ENCODE results near the gene PRND. TPM values are rescaled to one million over a fixed set of nuclear protein-coding genes. Genes with fewer than 3 reads are reported as not detected.

The PRND gene
- total and polyA plus RNA-seq, 2 of the 13 experiments (the other 11 are each of a cell fraction or from before 2014, with no cell fraction given): not detected

DNA sequence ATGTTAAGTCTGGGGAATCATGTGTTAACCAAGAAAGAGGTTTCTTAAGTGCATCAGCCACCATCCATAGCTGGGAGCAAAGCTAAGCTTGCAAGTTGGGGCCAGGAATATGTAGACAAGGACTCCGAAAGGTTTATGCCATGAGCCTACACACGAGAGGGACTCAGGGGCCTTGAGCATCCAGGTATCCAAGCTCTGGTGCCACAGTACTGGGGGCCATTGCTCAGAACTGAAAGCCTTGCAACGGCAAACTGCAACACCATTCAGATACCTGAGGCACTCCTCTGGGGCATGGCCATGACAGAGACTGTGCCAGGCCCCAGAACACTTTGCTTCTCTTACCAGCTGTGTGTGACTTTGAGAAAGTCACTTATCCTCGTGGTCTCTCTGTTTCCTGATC is 27.6 kb downstream of the PRND start:
- in situ Hi-C loops (cut with HindIII; ENCODE audit: extremely low pct_ligation_motif_present, low pct_unique_long_range_greater_than_20kb) (no loop called here), intact Hi-C loops (cut with micrococcal nuclease; ENCODE audit: unreplicated experiment) (no loop called here)
- Histone ChIP-seq H3K27ac (ENCODE audit: extremely low read length, insufficient read depth, low read length) (no peak overlapping the region), H3K36me3 (replicated peaks in 1 of 2; ENCODE audit: control insufficient read depth in 1 of 2, insufficient read depth in 2 of 2, low read length in 2 of 2) (no peaks in the 10 kb centered on the region), H3K9ac (ENCODE audit: insufficient read depth, low read depth, low read length) (no peak overlapping the region), H3K27me3 (ENCODE audit: control insufficient read depth in 1 of 2, insufficient read depth in 2 of 2, low read length in 2 of 2) (peaks cover 3 to 29% of the 10 kb centered on the region in 2 experiments; a peak in 3 of 5 replicates), H3K79me2 (ENCODE audit: insufficient read depth, low read length) (no peaks in the 10 kb centered on the region), H3K4me1 (ENCODE audit: insufficient read depth, low read length) (no peaks in the 10 kb centered on the region), H3K4me3 (replicated peaks in 1 of 3; ENCODE audit: insufficient read depth in 1 of 3, low read depth in 2 of 3, low read length in 3 of 3) (no peak overlapping the region), H2AFZ (ENCODE audit: low read length) (no peak overlapping the region), H4K20me1 (ENCODE audit: insufficient read depth, low read length) (no peaks in the 10 kb centered on the region), H3K9me3 (ENCODE audit: low read length) (no peaks in the 10 kb centered on the region), H3K4me2 (ENCODE audit: low read depth, low read length) (no peak overlapping the region)
- no peak for DNase-seq (ENCODE audit: low spot score)
- BruUV-seq (replicated peaks): no TSS peak
- 11% methylated on average over 4 of the region's 4 CpGs for WGBS (ENCODE audit: low lambda C conversion rate)
- no peak for FAIRE-seq
- ChIA-PET CTCF (ENCODE audit: low intra/inter-chr PET ratio, low total read pairs) (no interaction called here), POLR2A (no interaction called here)
- ATAC-seq: peak; percentile 40
- TF ChIP-seq, protein P1, sequence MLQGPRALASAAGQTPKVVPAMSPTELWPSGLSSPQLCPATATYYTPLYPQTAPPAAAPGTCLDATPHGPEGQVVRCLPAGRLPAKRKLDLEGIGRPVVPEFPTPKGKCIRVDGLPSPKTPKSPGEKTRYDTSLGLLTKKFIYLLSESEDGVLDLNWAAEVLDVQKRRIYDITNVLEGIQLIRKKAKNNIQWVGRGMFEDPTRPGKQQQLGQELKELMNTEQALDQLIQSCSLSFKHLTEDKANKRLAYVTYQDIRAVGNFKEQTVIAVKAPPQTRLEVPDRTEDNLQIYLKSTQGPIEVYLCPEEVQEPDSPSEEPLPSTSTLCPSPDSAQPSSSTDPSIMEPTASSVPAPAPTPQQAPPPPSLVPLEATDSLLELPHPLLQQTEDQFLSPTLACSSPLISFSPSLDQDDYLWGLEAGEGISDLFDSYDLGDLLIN (CRISPR knock-in tag; IDR thresholded peaks at IDR 0.05; ENCODE audit: borderline replicate concordance): no peak
- TF ChIP-seq RFX3 (CRISPR knock-in tag; IDR thresholded peaks at IDR 0.05) (no peak), SP1 (IDR thresholded peaks at IDR 0.05) (no peak), SP1 (CRISPR knock-in tag; IDR thresholded peaks at IDR 0.05) (no peak), FOXA1 (IDR thresholded peaks at IDR 0.05) (no peak), FOXA1 (CRISPR knock-in tag; IDR thresholded peaks at IDR 0.05) (no peak), TBP (CRISPR knock-in tag; IDR thresholded peaks at IDR 0.05) (no peak), ZFAT (CRISPR knock-in tag; conservative IDR thresholded peaks at IDR 0.05) (no peak), NCOA5 (CRISPR knock-in tag; IDR thresholded peaks at IDR 0.05) (no peak), MAFG (CRISPR knock-in tag; IDR thresholded peaks at IDR 0.05) (no peak), HNRNPL (IDR thresholded peaks at IDR 0.05; ENCODE audit: low read depth, low read length) (no peak), ZBTB7A (CRISPR knock-in tag; IDR thresholded peaks at IDR 0.05) (no peak), HDAC2 (CRISPR knock-in tag; IDR thresholded peaks at IDR 0.05) (no peak), ZBTB20 (CRISPR knock-in tag; IDR thresholded peaks at IDR 0.05; ENCODE audit: borderline replicate concordance, low read depth) (no peak), SRY (CRISPR knock-in tag; IDR thresholded peaks at IDR 0.05) (no peak), PRPF4 (IDR thresholded peaks at IDR 0.05; ENCODE audit: low read depth, low read length, poor library complexity, severe bottlenecking) (no peak)
- TF ChIP-seq, protein P2, sequence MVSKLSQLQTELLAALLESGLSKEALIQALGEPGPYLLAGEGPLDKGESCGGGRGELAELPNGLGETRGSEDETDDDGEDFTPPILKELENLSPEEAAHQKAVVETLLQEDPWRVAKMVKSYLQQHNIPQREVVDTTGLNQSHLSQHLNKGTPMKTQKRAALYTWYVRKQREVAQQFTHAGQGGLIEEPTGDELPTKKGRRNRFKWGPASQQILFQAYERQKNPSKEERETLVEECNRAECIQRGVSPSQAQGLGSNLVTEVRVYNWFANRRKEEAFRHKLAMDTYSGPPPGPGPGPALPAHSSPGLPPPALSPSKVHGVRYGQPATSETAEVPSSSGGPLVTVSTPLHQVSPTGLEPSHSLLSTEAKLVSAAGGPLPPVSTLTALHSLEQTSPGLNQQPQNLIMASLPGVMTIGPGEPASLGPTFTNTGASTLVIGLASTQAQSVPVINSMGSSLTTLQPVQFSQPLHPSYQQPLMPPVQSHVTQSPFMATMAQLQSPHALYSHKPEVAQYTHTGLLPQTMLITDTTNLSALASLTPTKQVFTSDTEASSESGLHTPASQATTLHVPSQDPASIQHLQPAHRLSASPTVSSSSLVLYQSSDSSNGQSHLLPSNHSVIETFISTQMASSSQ (IDR thresholded peaks at IDR 0.05; ENCODE audit: low read depth): no peak
- TF ChIP-seq, protein P2 (CRISPR knock-in tag; IDR thresholded peaks at IDR 0.05; ENCODE audit: borderline replicate concordance): no peak
- TF ChIP-seq, protein P3, sequence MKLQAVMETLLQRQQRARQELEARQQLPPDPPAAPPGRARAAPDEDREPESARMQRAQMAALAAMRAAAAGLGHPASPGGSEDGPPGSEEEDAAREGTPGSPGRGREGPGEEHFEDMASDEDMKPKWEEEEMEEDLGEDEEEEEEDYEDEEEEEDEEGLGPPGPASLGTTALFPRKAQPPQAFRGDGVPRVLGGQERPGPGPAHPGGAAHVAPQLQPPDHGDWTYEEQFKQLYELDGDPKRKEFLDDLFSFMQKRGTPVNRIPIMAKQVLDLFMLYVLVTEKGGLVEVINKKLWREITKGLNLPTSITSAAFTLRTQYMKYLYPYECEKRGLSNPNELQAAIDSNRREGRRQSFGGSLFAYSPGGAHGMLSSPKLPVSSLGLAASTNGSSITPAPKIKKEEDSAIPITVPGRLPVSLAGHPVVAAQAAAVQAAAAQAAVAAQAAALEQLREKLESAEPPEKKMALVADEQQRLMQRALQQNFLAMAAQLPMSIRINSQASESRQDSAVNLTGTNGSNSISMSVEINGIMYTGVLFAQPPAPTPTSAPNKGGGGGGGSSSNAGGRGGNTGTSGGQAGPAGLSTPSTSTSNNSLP (IDR thresholded peaks at IDR 0.05; ENCODE audit: low read depth, low read length): no peak
- TF ChIP-seq, protein P4, sequence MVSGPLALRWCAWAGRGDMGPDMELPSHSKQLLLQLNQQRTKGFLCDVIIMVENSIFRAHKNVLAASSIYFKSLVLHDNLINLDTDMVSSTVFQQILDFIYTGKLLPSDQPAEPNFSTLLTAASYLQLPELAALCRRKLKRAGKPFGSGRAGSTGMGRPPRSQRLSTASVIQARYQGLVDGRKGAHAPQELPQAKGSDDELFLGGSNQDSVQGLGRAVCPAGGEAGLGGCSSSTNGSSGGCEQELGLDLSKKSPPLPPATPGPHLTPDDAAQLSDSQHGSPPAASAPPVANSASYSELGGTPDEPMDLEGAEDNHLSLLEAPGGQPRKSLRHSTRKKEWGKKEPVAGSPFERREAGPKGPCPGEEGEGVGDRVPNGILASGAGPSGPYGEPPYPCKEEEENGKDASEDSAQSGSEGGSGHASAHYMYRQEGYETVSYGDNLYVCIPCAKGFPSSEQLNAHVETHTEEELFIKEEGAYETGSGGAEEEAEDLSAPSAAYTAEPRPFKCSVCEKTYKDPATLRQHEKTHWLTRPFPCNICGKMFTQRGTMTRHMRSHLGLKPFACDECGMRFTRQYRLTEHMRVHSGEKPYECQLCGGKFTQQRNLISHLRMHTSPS (CRISPR knock-in tag; IDR thresholded peaks at IDR 0.05; ENCODE audit: low read depth): no peak

All from HepG2 (cell line).